ENCODE data around the gene STK32B. TPM values are rescaled to one million over a fixed set of nuclear protein-coding genes. Genes with fewer than 3 reads are reported as not detected.
A peak's percentile ranks its signal among the peaks of the same experiment; 100 is the strongest.

The STK32B gene
- total and polyA plus RNA-seq, 2 of the 4 experiments (the other 2 are of a cell fraction): 5.5 to 6.3 TPM

- ATAC-seq (ENCODE audit: low read depth) (peak; percentile 84), DNase-seq (peak; percentile 99)
- in situ Hi-C loops (cut with MboI; ENCODE audit: low sequenced_read_pairs) (no loop called here), dilution Hi-C loops (cut with HindIII; ENCODE audit: low sequenced_read_pairs, unreplicated experiment) (no loop called here), intact Hi-C loops (cut with micrococcal nuclease) (loop anchor here (2.0 to 10.0 kb wide), 5 partner anchors 47 to 669 kb away; partner anchors contain the start of gene EVC2)
- Histone ChIP-seq H2AK9ac (replicated peaks; ENCODE audit: low read depth, low read length, poor library complexity) (peak overlapping the region; percentile 42), H3K4me1 (ENCODE audit: control insufficient read depth, insufficient read depth, low read length) (peaks cover 35% of the 10 kb centered on the region), H3K9ac (ENCODE audit: low read depth, low read length) (peak overlapping the region; percentile 21; the same call in 1 of the 2 replicates), H4K8ac (ENCODE audit: low read depth in 2 of 2, low read length in 2 of 2) (peak overlapping the region; percentile 75 to 96), H2AFZ (replicated peaks; ENCODE audit: low read length, poor library complexity) (peak overlapping the region; percentile 75), H3K18ac (ENCODE audit: low read depth, low read length) (peak overlapping the region; percentile 99), H4K20me1 (ENCODE audit: insufficient read depth, low read length) (no peaks in the 10 kb centered on the region), H3K79me1 (ENCODE audit: low read depth in 1 of 2, low read length in 2 of 2) (peaks cover 0 to 3% of the 10 kb centered on the region in 2 experiments; a peak in 1 of 4 replicates), H3K27ac (ENCODE audit: insufficient read depth, low read length) (peak overlapping the region; percentile 96), H3K9me3 (ENCODE audit: control insufficient read depth, insufficient read depth, low read length) (no peaks in the 10 kb centered on the region), H3K36me3 (ENCODE audit: control insufficient read depth, insufficient read depth, low read length) (no peaks in the 10 kb centered on the region), H3K4me3 (ENCODE audit: insufficient read depth, low read depth, low read length) (no peak overlapping the region), H4K91ac (ENCODE audit: insufficient read depth, low read depth, low read length) (peak overlapping the region; percentile 98), H2AK5ac (ENCODE audit: low read depth, low read length) (peak overlapping the region; percentile 99), H3K9me1 (ENCODE audit: insufficient read depth, low read length) (peaks cover 25% of the 10 kb centered on the region), H2BK5ac (ENCODE audit: low read depth, low read length, poor library complexity, severe bottlenecking) (peak overlapping the region; percentile 98), H3K56ac (ENCODE audit: extremely low read depth, insufficient read depth, low read length) (peak overlapping the region; percentile 64), H2BK20ac (ENCODE audit: low read depth, low read length) (peak overlapping the region; percentile 97), H3K4ac (ENCODE audit: low read depth, low read length) (peak overlapping the region; percentile 92), H3K14ac (replicated peaks; ENCODE audit: low read depth, low read length) (peak overlapping the region; percentile 87), H3K4me2 (ENCODE audit: low read depth, low read length) (peak overlapping the region; percentile 69), H3K27me3 (ENCODE audit: control insufficient read depth, insufficient read depth, low read length) (no peaks in the 10 kb centered on the region), H3K23ac (ENCODE audit: low read depth, low read length) (peak overlapping the region; percentile 93), H2BK15ac (ENCODE audit: low read depth, low read length) (peak overlapping the region; percentile 75), H2BK120ac (ENCODE audit: low read depth, low read length) (peak overlapping the region; percentile 96), H4K5ac (ENCODE audit: low read depth, low read length) (peak overlapping the region; percentile 97)
- WGBS, 2 experiments (ENCODE audit: extremely low coverage in 2 of 2, insufficient read length in 1 of 2): no CpG with 5 or more reads among the region's 8 CpGs
- ChIA-PET CTCF (interaction anchor here (0.6 to 1.7 kb wide), 4 partner anchors 13 to 575 kb away, joined by 3 to 5 read pairs (median 4); partner anchors contain the start of gene STK32B), POLR2A (ENCODE audit: unreplicated experiment) (interaction anchor here (0.6 kb wide), 1 partner anchor 14 kb away, joined by 6 read pairs; the partner anchor contains the start of gene STK32B)
- no TSS peak for BruUV-seq (replicated peaks)
- TF ChIP-seq RFX5 (IDR thresholded peaks at IDR 0.05; ENCODE audit: low read depth, low read length): no peak
- peak; percentile 80; the same call in 1 of the 2 replicates for TF ChIP-seq FOS (IDR thresholded peaks at IDR 0.05; ENCODE audit: low read depth, low read length)
- TF ChIP-seq CHD1 (IDR thresholded peaks at IDR 0.05; ENCODE audit: low read depth, low read length): no peak
- TF ChIP-seq MXI1 (IDR thresholded peaks at IDR 0.05; ENCODE audit: borderline replicate concordance, low read depth, low read length): peak; percentile 37; the same call in 1 of the 2 replicates
- no peak for TF ChIP-seq MAZ (IDR thresholded peaks at IDR 0.05; ENCODE audit: borderline replicate concordance, low read depth, low read length)
- TF ChIP-seq, protein P1, sequence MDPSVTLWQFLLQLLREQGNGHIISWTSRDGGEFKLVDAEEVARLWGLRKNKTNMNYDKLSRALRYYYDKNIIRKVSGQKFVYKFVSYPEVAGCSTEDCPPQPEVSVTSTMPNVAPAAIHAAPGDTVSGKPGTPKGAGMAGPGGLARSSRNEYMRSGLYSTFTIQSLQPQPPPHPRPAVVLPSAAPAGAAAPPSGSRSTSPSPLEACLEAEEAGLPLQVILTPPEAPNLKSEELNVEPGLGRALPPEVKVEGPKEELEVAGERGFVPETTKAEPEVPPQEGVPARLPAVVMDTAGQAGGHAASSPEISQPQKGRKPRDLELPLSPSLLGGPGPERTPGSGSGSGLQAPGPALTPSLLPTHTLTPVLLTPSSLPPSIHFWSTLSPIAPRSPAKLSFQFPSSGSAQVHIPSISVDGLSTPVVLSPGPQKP (IDR thresholded peaks at IDR 0.05; ENCODE audit: borderline replicate concordance, low read depth, low read length): no peak
- no peak for TF ChIP-seq RCOR1 (IDR thresholded peaks at IDR 0.05; ENCODE audit: insufficient replicate concordance, low read length)
- peak; percentile 82 for TF ChIP-seq BHLHE40 (IDR thresholded peaks at IDR 0.05; ENCODE audit: low read depth, low read length)
- TF ChIP-seq MAFK (IDR thresholded peaks at IDR 0.05; ENCODE audit: low read depth, low read length): peak; percentile 7; the same call in 1 of the 2 replicates
- no peak; the same call in 1 of the 2 replicates for TF ChIP-seq NFE2L2 (IDR thresholded peaks at IDR 0.05; ENCODE audit: low read depth, low read length)
- no peak for TF ChIP-seq POLR2A (IDR thresholded peaks at IDR 0.05; ENCODE audit: low read depth, low read length)
- TF ChIP-seq CEBPB (IDR thresholded peaks at IDR 0.05; ENCODE audit: low read depth, low read length): peak; percentile 100
- no peak for TF ChIP-seq SMC3 (IDR thresholded peaks at IDR 0.05; ENCODE audit: low read depth, low read length)
- no peak for TF ChIP-seq USF2 (IDR thresholded peaks at IDR 0.05; ENCODE audit: low read depth, low read length)
These were observed 13.4 kb upstream of the STK32B start for GRCh38 chr4:5037553-5038551.
